Dedifferentiated amniotic fluid mesenchymal stem cell (primary cell): ENCODE results near the gene GH1.
"Not testable (repeated sequence)": the region's sequence is repeated elsewhere in the genome, so short reads cannot be mapped to it uniquely, and the experiment has no call there.

Experiments used
- DNase-seq: peaks from one replicate; pipeline ENCODE4 v3.0.0-alpha.2; 2016; ENCODE audit errors: extremely low spot score

Gene GH1

DNA sequence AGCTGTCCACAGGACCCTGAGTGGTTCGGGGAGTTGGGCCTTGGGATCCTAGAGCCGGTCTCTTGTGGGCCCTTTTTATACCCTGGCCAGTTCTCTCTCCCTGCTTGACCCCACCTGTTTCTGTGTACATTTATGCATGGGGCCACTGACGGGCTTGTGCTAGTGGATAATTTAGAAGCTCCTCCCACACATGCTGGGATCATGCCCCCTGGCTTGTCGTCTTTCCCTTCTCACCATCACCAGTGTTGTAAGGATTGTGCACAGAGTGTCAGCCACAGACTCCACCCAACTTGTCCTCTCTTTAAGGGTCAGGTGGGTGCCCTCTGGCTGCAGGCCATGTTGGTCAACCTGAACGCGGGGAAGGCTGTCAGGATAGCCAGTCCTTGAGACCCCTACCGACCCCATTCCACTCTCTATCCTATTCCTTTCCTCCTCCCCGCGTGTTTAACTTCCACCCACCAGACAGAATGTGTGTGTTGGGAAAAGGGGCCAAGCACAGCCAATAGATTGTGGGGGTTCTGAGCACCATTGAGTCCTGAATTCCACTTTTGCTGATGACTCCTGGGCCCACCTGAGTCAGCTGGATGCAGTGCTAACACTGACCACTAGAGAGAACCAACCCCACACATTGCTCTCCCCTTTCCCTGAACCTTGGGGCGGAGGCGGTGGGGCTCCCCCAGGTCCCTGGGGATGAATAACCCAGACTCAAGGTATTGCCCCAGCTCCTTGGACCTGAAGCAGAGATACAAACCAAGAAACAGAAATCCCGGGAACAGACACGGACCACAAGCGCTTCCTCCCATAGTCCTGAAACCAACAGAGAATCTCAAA, 21.9 kb downstream of the GH1 start, which contains the start of gene CSH1:
Gene CSH1, minus strand, starts transcription at position 51 of the 831 bp plus-strand sequence. CDS start 63 bp downstream, outside the sequence.
- DNase-seq, result not testable (repeated sequence)

GRCh38 chr17:63894821-63895220, 23.8 kb downstream of the GH1 start:
- not testable (repeated sequence) for DNase-seq

GRCh38 chr17:63894021-63894420, 24.6 kb downstream of the GH1 start:
- not testable (repeated sequence) for DNase-seq

DNA sequence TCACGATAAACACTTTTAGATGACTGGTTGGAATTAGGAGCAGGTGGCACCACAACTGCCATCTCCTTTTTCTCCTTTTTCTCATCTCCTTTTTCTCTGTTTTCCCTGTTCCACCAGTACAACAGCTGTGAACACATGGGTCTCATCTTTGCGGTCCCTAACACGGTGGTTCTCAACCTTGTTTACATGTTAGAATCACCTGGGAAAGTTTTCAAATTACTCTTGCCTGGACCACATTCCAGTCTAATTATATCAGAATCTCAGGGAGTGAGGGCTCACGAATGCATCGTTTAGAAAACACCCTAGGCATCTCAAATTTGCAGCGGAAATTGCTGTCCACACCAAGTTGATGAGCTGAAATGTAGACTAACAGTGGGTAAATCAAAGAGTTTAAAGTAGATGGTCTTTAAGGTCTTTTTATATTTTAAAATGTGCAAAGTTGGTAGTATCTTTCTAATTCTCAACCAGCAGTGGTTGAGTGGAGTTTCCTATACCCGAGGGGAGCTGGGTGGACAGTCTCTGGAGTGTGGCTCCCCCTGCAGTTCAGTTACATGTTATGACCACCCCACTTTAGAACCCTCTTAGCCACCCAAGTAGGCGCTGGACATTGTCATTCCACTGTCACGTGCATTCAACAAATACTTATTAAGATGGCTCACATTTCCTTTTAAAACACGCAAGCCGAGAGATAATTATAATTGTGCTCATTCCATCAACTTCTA, 26.2 kb downstream of the GH1 start:
- not testable (repeated sequence) for DNase-seq

GRCh38 chr17:63889026-63889848, 29.4 kb downstream of the GH1 start:
- peak; percentile 21 for DNase-seq

DNA sequence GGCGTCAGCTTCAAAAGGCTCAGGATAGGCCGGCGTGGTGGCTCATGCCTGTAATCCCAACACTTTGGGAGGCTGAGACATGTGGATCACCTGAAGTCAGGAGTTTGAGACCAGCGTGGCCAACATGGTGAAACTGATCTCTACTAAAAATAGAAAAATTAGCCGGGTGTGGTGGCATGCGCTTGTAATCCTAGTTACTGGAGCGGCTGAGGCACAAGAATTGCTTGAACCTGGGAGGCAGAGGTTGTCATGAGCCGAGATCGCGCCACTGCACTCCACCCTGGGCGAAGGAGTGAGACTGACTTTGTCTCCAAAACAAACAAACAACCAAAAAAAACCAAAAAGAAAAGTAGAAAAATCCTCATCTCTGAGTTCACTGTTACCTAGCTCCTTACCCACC, 33.5 kb downstream of the GH1 start:
- not testable (repeated sequence) for DNase-seq

GRCh38 chr17:63882626-63883126, 36.0 kb downstream of the GH1 start:
- not testable (repeated sequence) for DNase-seq

- DNase-seq, result peak; percentile 29
Measured at GRCh38 chr17:63881935-63882601, 36.6 kb downstream of the GH1 start, which contains the start of gene GH2. Gene GH2, minus strand, starts transcription at chr17:63881944. Its CDS starts 143 bp downstream, at chr17:63881801.

DNA sequence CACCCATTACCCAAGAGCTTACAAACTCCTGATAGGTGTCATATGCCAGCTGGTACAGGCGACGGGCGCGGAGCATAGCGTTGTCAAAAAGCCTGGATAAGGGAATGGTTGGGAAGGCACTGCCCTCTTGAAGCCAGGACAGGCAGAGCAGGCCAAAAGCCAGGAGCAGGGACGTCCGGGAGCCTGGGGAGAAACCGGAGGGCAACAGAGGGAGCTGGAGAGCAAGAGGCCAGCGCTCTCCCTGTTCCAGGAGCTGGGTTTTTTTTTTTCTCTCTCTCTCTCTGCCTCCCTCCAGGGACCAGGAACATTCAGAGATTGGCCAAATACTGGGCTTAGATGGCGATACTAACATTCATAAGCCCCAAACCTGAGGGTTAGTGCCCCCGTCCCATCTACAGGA, 37.3 kb downstream of the GH1 start:
- not testable (repeated sequence) for DNase-seq

DNA sequence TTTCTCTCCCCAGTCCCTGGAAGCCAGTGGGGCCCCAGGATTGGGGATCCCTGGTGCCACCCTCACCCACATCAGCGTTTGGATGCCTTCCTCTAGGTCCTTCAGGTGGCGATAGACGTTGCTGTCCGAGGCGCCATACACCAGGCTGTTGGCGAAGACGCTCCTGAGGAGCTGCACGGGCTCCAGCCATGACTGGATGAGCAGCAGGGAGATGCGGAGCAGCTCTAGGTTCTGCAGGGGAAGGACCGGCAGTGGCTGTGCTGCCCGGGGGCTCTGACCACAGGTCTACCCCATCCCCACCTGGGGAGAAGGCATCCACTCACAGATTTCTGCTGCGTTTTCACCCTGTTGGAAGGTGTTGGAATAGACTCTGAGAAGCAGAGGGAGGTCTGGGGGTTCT, 37.9 kb downstream of the GH1 start:
- no peak for DNase-seq

DNA sequence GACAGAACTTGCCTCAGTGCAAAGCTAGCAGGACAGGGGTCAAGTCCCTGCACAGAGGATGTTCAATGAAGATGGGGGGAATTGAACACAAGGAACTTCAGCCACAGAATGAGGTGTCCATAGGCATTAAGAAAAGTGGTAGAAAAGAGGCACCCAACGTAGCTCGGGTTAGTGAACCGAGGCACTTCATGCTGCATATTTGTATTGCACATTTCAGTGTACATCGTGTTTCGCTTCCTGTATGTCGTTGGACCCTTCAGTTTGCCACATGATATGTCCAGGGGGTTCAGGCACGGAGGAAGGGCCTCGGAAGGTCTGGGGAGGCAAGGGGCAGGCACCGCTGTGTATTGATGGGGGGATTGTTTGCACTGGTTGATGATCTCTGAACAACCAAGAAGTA, 40.2 kb downstream of the GH1 start:
- DNase-seq, result not testable (repeated sequence)

DNA sequence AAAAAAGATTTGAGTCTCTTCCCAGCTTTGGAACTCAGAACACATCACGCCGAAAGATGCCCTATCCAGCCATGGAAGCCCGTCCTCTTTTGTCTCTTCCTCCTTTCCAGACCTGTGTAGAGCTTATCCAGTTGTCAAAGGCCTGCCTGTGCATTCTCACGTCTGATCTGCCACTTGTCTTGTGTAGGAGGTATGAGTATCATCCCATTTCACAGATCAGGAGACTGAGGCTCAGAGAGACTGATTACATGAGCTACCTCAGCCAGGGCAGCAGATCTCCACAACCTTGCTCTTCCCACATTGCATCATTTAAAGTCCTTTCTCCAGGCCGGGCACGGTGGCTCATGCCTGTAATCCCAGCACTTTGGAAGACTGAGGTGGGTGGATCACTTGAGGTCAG, 43.9 kb downstream of the GH1 start:
- not testable (repeated sequence) for DNase-seq

GRCh38 chr17:63874061-63874626, 44.5 kb downstream of the GH1 start:
- not testable (repeated sequence) for DNase-seq

GRCh38 chr17:63873577-63873976, 45.1 kb downstream of the GH1 start, which contains the start of gene CSH2:
Gene CSH2, minus strand, starts transcription at chr17:63873677. Its CDS starts 63 bp downstream, at chr17:63873614.
- not testable (repeated sequence) for DNase-seq

- DNase-seq, result not testable (repeated sequence)
Measured at GRCh38 chr17:63871646-63872365, 46.8 kb downstream of the GH1 start.

DNA sequence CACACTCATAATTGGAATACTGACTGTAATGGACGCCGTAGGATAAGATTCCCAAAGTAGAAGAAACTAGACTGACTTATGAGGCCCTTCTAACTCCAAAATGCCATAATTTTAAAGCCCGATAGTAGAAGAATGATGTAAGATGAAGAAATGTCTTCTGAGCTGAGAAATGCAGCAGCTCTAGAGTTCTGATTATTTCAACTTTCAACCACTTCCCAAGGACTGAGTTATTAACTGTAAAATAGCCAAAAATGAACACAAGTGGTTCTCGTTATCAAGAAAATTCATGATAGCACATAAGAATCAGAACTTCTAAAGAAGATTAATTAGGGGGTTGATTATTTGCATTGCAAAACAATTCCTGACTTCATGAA, 48.4 kb downstream of the GH1 start:
- DNase-seq, result peak; percentile 27

GRCh38 chr17:63869491-63870291, 48.9 kb downstream of the GH1 start:
- not testable (repeated sequence) for DNase-seq
